Epithelial cell of prostate (primary cell): Measurements from ENCODE around the gene DISC1.

ENCODE experiments used
- DNase-seq: peaks from one replicate; pipeline ENCODE4 v3.0.0-alpha.2; 2011; ENCODE audit warnings: low read depth, low spot score
- H3K27ac ChIP-seq: fragments of 450-650 bp; 2 replicates; pipeline ENCODE4 v1.5.1; 2017; ENCODE audit warnings: mild to moderate bottlenecking

The DISC1 gene

GRCh38 chr1:231693361-231694074 is 66.9 kb downstream of the DISC1 start:
- DNase-seq: no peak
- H3K27ac ChIP-seq: no peak overlapping the region

GRCh38 chr1:231694075-231694431 is 67.5 kb downstream of the DISC1 start:
- no peak overlapping the region for H3K27ac ChIP-seq
- DNase-seq: no peak

- no peak for DNase-seq
- no peak overlapping the region for H3K27ac ChIP-seq
These were observed 68.0 kb downstream of the DISC1 start for GRCh38 chr1:231694465-231695077.

GRCh38 chr1:231695439-231696255 is 69.1 kb downstream of the DISC1 start:
- no peak overlapping the region for H3K27ac ChIP-seq
- no peak for DNase-seq

GRCh38 chr1:231699784-231700183 is 73.2 kb downstream of the DISC1 start:
- H3K27ac ChIP-seq: no peak overlapping the region
- DNase-seq: no peak

- no peak for DNase-seq
- no peak overlapping the region for H3K27ac ChIP-seq
These were observed 74.7 kb downstream of the DISC1 start for GRCh38 chr1:231701306-231701705.

- DNase-seq: no peak
- no peak overlapping the region for H3K27ac ChIP-seq
These were observed 75.7 kb downstream of the DISC1 start for GRCh38 chr1:231702331-231702730.

GRCh38 chr1:231702804-231703203 is 76.2 kb downstream of the DISC1 start:
- no peak for DNase-seq

GRCh38 chr1:231705806-231706760 is 79.5 kb downstream of the DISC1 start:
- H3K27ac ChIP-seq: no peak overlapping the region
- DNase-seq: no peak

More at GRCh38 chr1:231702804-231703203, 76.2 kb downstream of the DISC1 start:
- no peak overlapping the region for H3K27ac ChIP-seq

GRCh38 chr1:231706934-231707333 is 80.3 kb downstream of the DISC1 start:
- no peak for DNase-seq
- H3K27ac ChIP-seq: no peak overlapping the region

- H3K27ac ChIP-seq: no peak overlapping the region
- DNase-seq: no peak
These were observed 80.8 kb downstream of the DISC1 start for GRCh38 chr1:231707407-231707806.

GRCh38 chr1:231708394-231708793 is 81.8 kb downstream of the DISC1 start:
- DNase-seq: no peak
- no peak overlapping the region for H3K27ac ChIP-seq

GRCh38 chr1:231714440-231714839 is 87.8 kb downstream of the DISC1 start:
- DNase-seq: no peak
- H3K27ac ChIP-seq: no peak overlapping the region

GRCh38 chr1:231715816-231716722 is 89.5 kb downstream of the DISC1 start:
- no peak overlapping the region for H3K27ac ChIP-seq
- DNase-seq: no peak

- no peak for DNase-seq
- H3K27ac ChIP-seq: no peak overlapping the region
These were observed 90.3 kb downstream of the DISC1 start for GRCh38 chr1:231716879-231717278.

- DNase-seq: no peak
- H3K27ac ChIP-seq: no peak overlapping the region
These were observed 93.0 kb downstream of the DISC1 start for GRCh38 chr1:231719485-231720183.

- no peak overlapping the region for H3K27ac ChIP-seq
- DNase-seq: no peak
These were observed 94.2 kb downstream of the DISC1 start for GRCh38 chr1:231720652-231721325.

- H3K27ac ChIP-seq: no peak overlapping the region
- no peak for DNase-seq
These were observed 94.8 kb downstream of the DISC1 start for GRCh38 chr1:231721436-231721835.
